Fibroblast of mammary gland (primary cell): ENCODE results near the gene PRDM16.

ENCODE experiments used
- DNase-seq: peaks from one replicate; pipeline ENCODE4 v3.0.0-alpha.2; 2010; ENCODE audit warnings: low read depth
- H3K4me3 ChIP-seq: 2 replicates; pipeline ENCODE4 v1.5.1; 2011; ENCODE audit warnings: low read depth, mild to moderate bottlenecking, low read length, moderate library complexity; ENCODE audit not compliant: control insufficient read depth
- TF ChIP-seq, protein P1 (sequence below): conservative IDR thresholded peaks from 2 replicates; pipeline ENCODE4 v1.5.1; 2011; ENCODE audit warnings: low read depth, low read length, inconsistent platforms; ENCODE audit not compliant: control insufficient read depth, insufficient read depth

PRDM16 gene

GRCh38 chr1:3261969-3262579, 193.1 kb downstream of the PRDM16 start:
- no peak for DNase-seq

DNA sequence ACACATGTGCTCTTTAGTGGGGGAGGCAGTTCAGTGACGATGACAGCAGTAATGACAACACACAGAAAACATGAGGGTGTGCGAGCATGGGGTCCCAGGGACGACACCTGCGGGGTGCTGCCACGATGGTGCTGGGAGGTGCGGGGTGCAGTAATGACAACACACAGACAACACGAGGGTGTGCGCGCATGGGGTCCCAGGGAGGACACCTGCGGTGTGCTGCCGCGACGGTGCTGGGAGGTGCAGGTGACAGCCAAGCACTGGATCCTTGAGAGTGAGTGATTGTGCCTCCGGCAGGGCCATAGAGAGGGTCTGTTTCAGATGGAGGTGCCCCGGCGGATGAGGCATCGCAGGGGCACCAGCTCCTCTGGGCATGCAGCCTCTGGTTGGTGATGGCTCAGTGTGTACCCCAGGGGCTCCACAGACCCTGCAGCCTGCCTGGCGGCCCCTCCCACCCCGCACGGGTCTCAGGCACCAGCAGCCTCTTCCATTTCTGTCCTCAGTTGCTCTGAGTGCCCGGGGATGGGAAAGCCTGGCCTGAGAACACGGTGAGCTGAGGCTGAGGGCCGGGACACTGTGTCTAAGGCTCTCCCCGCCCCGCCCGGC, 193.8 kb downstream of the PRDM16 start:
- DNase-seq, result no peak
- TF ChIP-seq, protein P1, sequence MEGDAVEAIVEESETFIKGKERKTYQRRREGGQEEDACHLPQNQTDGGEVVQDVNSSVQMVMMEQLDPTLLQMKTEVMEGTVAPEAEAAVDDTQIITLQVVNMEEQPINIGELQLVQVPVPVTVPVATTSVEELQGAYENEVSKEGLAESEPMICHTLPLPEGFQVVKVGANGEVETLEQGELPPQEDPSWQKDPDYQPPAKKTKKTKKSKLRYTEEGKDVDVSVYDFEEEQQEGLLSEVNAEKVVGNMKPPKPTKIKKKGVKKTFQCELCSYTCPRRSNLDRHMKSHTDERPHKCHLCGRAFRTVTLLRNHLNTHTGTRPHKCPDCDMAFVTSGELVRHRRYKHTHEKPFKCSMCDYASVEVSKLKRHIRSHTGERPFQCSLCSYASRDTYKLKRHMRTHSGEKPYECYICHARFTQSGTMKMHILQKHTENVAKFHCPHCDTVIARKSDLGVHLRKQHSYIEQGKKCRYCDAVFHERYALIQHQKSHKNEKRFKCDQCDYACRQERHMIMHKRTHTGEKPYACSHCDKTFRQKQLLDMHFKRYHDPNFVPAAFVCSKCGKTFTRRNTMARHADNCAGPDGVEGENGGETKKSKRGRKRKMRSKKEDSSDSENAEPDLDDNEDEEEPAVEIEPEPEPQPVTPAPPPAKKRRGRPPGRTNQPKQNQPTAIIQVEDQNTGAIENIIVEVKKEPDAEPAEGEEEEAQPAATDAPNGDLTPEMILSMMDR, result no peak

More at GRCh38 chr1:3261969-3262579, 193.1 kb downstream of the PRDM16 start:
- no peak overlapping the region for H3K4me3 ChIP-seq
- TF ChIP-seq, protein P1, result no peak

DNA sequence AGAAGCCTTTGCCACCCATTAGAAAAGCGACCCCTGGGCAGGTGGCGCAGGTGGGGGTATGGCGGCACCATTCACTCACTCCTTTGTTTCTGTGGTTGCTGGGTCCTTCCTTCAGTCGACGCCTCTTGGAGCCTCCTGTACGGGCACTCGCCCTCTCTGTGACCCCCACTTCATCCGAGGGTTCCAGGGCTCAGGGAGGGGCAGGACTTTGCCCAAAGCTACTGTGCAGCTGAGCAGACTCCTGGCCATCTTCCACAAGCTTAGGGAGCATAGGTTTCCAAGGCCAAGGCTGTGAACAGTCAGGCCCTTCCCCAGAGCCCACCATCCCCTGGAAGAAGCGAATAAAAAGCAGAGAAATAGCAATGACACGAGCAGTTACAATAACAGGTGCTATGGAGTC, 194.8 kb downstream of the PRDM16 start:
- no peak for DNase-seq

More for the DNA sequence above, 193.8 kb downstream of the PRDM16 start:
- H3K4me3 ChIP-seq, result no peak overlapping the region

DNA sequence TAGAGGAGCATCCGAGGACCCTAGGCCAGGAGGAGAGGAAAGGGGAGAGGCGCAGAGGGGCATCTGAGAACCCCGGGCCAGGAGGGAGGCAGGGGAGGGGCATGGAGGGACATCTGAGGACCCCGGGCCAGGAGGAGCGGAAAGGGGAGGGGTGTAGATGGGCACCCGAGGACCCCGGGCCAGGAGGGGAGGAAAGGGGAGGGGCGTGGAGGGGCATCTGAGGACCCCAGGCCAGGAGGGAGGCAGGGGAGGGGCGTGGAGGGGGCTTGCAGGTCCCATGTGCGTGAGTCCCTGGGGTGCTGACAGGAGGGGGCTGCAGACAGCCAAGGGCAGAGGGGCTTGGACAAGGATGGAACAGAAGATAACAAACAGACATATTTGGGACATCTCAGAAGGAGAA, 195.5 kb downstream of the PRDM16 start:
- H3K4me3 ChIP-seq, result no peak overlapping the region
- no peak for DNase-seq
- TF ChIP-seq, protein P1, result no peak

More for the DNA sequence above, 194.8 kb downstream of the PRDM16 start:
- H3K4me3 ChIP-seq, result no peak overlapping the region
- TF ChIP-seq, protein P1, result no peak

GRCh38 chr1:3265835-3266805, 197.1 kb downstream of the PRDM16 start:
- H3K4me3 ChIP-seq, result no peak overlapping the region
- DNase-seq, result no peak
- TF ChIP-seq, protein P1, result no peak

- DNase-seq, result no peak
- no peak overlapping the region for H3K4me3 ChIP-seq
- TF ChIP-seq, protein P1, result no peak
Observed at GRCh38 chr1:3266870-3267549, 198.0 kb downstream of the PRDM16 start.
